GM08714 (cell line): ENCODE measurements around the gene PACS2.

Experiments used
- H3K4me3 ChIP-seq: fragments of 200-500 bp; sonication (Bioruptor generic); 2 replicates; pipeline ENCODE4 v1.5.1; 2014; ENCODE audit warnings: mild to moderate bottlenecking, low read length, inconsistent platforms
- ZNF274 ChIP-seq: IDR thresholded peaks from 2 replicates; pipeline ENCODE4 v1.6.1; 2012; ENCODE audit warnings: mild to moderate bottlenecking, low read depth, low read length

PACS2 gene

DNA sequence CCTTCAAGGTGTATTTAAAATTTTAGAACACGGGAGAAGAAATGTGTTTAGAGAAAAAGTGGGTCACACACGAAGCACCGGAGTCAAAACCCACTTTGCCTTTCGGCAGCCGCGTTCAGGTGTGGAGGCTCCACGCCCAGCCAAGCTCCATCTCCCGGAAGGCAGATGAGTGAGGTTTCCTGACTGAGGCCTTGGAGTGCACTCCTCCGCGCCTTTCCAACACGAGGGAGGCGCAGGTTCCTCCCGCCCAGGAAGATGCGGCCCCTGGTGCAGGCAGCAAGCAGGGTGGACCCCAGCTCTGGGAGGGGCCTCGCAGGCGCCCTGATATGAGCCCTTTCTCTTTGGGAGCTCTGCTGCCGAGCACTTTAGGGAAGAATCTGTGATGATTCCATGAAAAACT, 127.6 kb downstream of the PACS2 start:
- H3K4me3 ChIP-seq: no peak overlapping the region
- TF ChIP-seq ZNF274: no peak

DNA sequence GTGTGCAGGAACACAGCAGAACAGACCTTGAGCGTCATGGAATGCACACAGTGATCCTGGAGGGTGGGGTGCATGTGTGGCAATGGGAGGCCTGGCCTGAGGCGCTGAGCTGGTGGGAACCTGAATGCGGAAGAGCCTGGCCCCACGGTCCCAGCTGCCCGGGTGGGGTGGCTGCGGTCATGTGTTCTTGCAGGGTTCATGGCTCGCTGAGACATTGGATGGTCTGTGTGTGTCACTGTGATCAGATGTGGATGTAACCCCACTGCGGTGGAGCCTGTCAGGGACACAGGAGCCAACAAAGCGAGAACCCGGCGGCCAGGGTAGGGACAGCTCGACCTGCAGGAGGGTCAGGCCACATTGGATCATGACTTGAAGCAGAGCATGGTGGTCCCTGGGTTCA, 128.3 kb downstream of the PACS2 start:
- no peak overlapping the region for H3K4me3 ChIP-seq
- TF ChIP-seq ZNF274: no peak

DNA sequence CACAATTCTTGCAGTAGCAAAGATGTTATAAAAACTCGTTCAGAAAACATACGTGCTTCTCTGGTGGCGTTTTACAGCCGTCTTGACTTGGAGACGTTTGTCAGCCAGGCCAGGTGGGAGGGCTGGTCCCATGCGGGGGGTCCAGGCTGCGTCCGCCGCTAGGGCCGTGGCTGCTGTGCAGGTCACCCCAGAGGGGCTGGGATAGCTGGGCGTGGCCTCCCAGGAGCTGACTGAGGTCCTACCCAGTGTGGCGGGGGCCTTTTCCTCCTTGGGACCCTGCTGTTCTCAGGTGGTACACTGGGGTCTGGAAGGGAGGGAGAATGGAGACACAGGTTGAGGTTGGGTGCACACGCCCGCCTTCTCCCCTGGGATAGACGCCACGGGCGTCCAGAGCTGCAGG, 130.3 kb downstream of the PACS2 start:
- no peak overlapping the region for H3K4me3 ChIP-seq
- no peak for TF ChIP-seq ZNF274

DNA sequence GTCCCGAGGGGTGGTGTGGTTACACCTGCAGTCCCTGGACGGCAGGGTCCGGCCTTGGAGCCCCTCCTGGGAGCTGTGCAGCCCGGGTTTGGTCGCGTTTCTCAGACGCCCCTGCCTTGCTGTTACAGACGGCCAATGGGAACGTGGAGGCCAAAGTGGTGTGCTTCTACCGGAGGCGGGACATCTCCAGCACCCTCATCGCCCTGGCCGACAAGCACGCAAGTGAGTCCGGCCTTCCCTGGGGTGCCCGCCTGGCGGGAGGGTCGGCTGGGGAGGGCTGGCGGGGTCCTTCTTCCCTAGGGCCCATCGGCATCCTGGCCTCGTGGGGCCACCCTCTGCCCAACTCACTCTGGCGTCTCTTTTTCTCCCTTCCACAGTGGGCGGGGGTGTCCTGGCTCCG, 130.7 kb downstream of the PACS2 start:
- no peak overlapping the region for H3K4me3 ChIP-seq
- TF ChIP-seq ZNF274: no peak

DNA sequence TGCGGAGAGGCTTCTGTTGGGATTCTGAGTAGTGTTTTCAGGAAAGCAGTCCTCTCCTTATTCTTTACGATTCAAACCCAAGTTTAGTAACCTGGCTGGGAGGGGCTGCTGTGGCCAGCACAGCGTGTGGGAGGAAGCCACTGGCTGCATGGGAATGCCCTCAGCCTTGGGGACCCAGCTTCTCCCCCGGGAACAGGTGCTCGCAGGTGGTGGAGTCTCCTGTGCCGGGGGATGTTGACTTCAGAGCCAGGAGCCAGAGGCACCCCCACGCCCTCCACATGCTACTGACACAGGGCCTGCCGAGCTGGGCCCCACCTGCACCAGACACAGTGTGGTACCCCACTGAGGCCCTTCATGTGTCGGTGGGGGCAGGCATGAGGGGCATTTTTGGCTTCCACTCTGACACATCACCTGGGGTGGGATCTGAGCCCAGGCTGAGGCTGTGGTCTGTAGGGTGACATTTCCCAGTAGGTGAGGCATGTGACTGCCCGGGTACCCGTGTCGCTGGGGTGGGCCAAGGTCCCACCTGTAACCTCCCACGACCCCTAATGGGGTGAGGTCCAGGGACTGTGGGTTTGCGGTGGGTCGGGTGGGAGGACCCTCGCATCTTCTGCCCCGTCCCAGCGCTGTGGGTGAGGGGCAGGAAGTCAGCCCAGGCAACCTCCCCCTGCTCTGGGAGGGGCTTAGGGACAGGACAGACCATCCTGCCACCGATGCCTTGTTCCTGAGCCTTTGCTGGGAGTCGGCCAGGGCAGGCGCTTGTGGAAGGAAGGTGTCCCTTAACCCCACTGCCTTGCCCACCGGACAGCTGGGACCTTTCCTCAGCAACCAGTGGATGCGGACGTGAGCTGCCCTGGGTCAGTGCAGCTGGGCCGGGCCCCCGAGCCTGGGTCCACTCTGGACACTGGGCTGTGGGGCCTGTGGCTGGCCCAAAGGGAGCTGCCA, 131.6 kb downstream of the PACS2 start:
- TF ChIP-seq ZNF274: no peak
- H3K4me3 ChIP-seq: no peak overlapping the region

DNA sequence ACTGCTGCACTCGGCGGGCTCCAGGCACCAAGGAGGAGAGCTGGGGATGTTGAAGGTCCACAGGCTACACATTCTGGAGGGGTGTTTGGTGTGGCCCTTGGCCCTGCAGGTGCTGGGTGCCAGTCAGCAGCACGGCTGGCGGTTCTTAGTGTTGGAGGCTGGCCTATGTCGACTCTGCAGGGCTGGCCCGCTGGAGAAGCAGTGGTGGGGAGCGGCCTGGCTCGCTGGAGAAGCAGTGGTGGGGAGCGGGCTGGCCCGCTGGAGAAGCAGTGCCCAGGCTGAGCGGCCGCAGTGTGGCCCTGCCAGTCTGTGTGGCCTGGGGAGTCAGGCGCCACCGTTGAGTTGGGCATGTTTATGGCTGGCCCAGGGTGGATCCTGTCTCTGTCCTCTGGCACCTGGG, 132.4 kb downstream of the PACS2 start:
- no peak overlapping the region for H3K4me3 ChIP-seq
- TF ChIP-seq ZNF274: no peak
